ENCODE results near the gene SNAPIN. TPM values are rescaled to one million over a fixed set of nuclear protein-coding genes. Genes with fewer than 3 reads are reported as not detected.

The SNAPIN gene
- total and polyA plus RNA-seq, 9 of the 15 experiments (the other 6 are each of a cell fraction or from before 2014, with no cell fraction given): 11.2 to 43.9 (median 32.3) TPM

DNA sequence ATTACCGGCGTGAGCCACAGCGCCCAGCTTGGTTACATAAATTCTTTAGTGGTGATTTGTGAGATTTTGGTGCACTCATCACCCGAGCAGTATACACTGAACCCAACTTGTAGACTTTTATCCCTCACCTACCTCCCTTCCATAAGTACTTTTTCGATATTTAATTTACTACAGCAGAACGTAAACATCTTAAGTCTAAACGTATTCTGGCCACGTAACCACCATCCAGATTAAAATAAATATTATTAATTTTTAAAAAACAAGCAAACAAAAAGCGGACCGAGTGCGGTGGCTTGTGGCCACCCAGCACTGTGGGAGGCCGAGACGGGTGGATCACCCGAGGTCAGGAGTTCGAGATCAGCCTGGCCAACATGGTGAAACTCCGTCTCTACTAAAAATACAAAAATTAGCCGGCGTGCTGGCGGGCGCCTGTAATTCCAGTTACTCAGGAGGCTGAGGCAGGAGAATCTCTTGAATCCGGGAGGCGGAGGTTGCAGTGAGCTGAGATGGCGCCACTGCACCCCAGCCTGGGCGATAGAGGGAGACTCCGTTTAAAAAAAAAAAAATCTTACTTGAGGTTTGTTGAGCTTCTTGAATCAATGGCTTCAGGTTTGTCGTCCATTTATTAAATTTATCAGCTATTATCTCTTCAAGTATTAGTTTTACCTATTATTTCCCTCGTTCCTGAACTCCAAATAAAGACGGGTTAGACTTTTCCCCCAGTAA lies 13.3 kb downstream of the SNAPIN start (continued):
- TF ChIP-seq, protein P1, sequence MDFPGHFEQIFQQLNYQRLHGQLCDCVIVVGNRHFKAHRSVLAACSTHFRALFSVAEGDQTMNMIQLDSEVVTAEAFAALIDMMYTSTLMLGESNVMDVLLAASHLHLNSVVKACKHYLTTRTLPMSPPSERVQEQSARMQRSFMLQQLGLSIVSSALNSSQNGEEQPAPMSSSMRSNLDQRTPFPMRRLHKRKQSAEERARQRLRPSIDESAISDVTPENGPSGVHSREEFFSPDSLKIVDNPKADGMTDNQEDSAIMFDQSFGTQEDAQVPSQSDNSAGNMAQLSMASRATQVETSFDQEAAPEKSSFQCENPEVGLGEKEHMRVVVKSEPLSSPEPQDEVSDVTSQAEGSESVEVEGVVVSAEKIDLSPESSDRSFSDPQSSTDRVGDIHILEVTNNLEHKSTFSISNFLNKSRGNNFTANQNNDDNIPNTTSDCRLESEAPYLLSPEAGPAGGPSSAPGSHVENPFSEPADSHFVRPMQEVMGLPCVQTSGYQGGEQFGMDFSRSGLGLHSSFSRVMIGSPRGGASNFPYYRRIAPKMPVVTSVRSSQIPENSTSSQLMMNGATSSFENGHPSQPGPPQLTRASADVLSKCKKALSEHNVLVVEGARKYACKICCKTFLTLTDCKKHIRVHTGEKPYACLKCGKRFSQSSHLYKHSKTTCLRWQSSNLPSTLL (IDR thresholded peaks at IDR 0.05): 0 out of 2 replicates have a peak, but pooled peaks have one; percentile 25

DNA sequence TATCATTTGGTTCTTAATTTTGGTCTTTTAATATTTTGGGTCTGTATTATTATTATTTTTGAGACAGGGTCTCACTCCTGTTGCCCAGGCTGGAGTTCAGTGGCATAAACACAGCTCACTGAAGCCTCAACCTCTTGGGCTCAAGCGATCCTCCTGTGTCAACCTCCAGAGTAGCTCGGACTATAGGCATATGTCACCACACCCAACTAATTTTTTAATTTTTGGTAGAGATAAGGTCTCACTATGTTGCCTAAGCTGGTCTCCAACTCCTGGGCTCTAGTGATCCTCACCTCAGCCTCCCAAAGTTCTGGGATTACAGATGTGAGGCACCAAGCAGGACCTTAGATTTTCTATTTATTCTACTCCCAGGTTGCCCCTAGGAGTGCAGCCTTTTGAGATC lies 15.0 kb downstream of the SNAPIN start:
- ATAC-seq: no peak
- Histone ChIP-seq H3K9ac (ENCODE audit: insufficient read depth in 1 of 2, low read depth in 2 of 2, low read length in 2 of 2) (no peak overlapping the region), H3K36me3 (ENCODE audit: control insufficient read depth, insufficient read depth, low read length) (peaks cover 19% of the 10 kb centered on the region), H3K4me3 (no peak overlapping the region), H3K27ac (ENCODE audit: extremely low read depth, low read depth, low read length) (no peak overlapping the region), H2AFZ (ENCODE audit: low read depth, low read length) (no peak overlapping the region), H3K4me1 (replicated peaks in 1 of 2; ENCODE audit: control insufficient read depth in 2 of 2, insufficient read depth in 2 of 2, low read length in 2 of 2) (peaks cover 0 to 9% of the 10 kb centered on the region in 2 experiments; a peak in 3 of 5 replicates), H3K4me2 (ENCODE audit: insufficient read depth, low read length) (no peak overlapping the region), H3K9me3 (replicated peaks; ENCODE audit: control insufficient read depth, insufficient read depth, low read depth, low read length) (no peaks in the 10 kb centered on the region), H3K79me2 (ENCODE audit: control insufficient read depth, insufficient read depth, low read length) (peaks cover 23% of the 10 kb centered on the region), H3K9me1 (ENCODE audit: control insufficient read depth, insufficient read depth, low read length) (no peaks in the 10 kb centered on the region), H4K20me1 (replicated peaks; ENCODE audit: control insufficient read depth, insufficient read depth, low read length) (no peaks in the 10 kb centered on the region; the same call in 1 of the 2 replicates), H3K27me3 (ENCODE audit: control insufficient read depth in 2 of 2, insufficient read depth in 2 of 2, low read length in 2 of 2) (peaks cover 5 to 8% of the 10 kb centered on the region in 2 experiments; a peak in 4 of 5 replicates)
- TF ChIP-seq PCBP2 (IDR thresholded peaks at IDR 0.05; ENCODE audit: low read depth, low read length, poor library complexity, severe bottlenecking): no peak
- TF ChIP-seq ZNF133 (CRISPR knock-in tag; IDR thresholded peaks at IDR 0.05): no peak
- TF ChIP-seq, protein P2, sequence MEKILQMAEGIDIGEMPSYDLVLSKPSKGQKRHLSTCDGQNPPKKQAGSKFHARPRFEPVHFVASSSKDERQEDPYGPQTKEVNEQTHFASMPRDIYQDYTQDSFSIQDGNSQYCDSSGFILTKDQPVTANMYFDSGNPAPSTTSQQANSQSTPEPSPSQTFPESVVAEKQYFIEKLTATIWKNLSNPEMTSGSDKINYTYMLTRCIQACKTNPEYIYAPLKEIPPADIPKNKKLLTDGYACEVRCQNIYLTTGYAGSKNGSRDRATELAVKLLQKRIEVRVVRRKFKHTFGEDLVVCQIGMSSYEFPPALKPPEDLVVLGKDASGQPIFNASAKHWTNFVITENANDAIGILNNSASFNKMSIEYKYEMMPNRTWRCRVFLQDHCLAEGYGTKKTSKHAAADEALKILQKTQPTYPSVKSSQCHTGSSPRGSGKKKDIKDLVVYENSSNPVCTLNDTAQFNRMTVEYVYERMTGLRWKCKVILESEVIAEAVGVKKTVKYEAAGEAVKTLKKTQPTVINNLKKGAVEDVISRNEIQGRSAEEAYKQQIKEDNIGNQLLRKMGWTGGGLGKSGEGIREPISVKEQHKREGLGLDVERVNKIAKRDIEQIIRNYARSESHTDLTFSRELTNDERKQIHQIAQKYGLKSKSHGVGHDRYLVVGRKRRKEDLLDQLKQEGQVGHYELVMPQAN (IDR thresholded peaks at IDR 0.05; ENCODE audit: borderline replicate concordance): no peak
- TF ChIP-seq DPF2 (IDR thresholded peaks at IDR 0.05): no peak
- TF ChIP-seq, protein P3, sequence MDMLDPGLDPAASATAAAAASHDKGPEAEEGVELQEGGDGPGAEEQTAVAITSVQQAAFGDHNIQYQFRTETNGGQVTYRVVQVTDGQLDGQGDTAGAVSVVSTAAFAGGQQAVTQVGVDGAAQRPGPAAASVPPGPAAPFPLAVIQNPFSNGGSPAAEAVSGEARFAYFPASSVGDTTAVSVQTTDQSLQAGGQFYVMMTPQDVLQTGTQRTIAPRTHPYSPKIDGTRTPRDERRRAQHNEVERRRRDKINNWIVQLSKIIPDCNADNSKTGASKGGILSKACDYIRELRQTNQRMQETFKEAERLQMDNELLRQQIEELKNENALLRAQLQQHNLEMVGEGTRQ (CRISPR knock-in tag; IDR thresholded peaks at IDR 0.05): no peak
- no peak for TF ChIP-seq BDP1 (IDR thresholded peaks at IDR 0.05; ENCODE audit: insufficient read depth, insufficient read length)
- in situ Hi-C loops (cut with MboI) (loop anchor here (5.0 kb wide), 1 partner anchor 104 kb away; the partner anchor contains the start of gene SLC27A3), intact Hi-C loops (cut with micrococcal nuclease) (loop anchor here (5.0 kb wide), 2 partner anchors 161 to 314 kb away; partner anchors contain the start of gene RAB13)
- DNase-seq (ENCODE audit: extremely low read depth in 1 of 4, low spot score in 3 of 4): no peak
- BruUV-seq (replicated peaks): no TSS peak
- 91% methylated on average over 2 of the region's 2 CpGs for WGBS (ENCODE audit: insufficient coverage, low coverage, missing lambda C conversion rate)
- POLR2A ChIA-PET: interaction anchor here (0.7 to 2.3 kb wide), 2 partner anchors 16 to 317 kb away, joined by 5 to 10 read pairs; partner anchors contain the start of genes RPS27 and SNAPIN
- FAIRE-seq: no peak
- CTCF ChIA-PET (ENCODE audit: low intra/inter-chr PET ratio): interaction anchor here (0.9 kb wide), 1 partner anchor 76 kb away, joined by 3 read pairs; no protein-coding TSS in a partner anchor

Measured in K562 (cell line).